Stimulated activated naive CD8-positive, alpha-beta T cell treated with anti-CD3 and anti-CD28 coated beads, Interleukin-15, Interleukin-2, amounts not matched to agents 100 U/mL and 50 U/mL, for 24 hours (primary cell): ENCODE data around the gene DNPH1.
A peak's percentile ranks its signal among the peaks of the same experiment; 100 is the strongest.

Experiments
- ATAC-seq: fragments of 150-1000 bp; cut with Tn5 transposase; one replicate; pipeline ENCODE4 v1.10.0; 2021
- DNase-seq: peaks from one replicate; pipeline ENCODE4 v3.0.0; 2021

The DNPH1 gene

GRCh38 chr6:43263314-43264178, 34.3 kb upstream of the DNPH1 start:
- DNase-seq (peak; percentile 83), ATAC-seq (peak; percentile 85)

- no peak for DNase-seq
- no peak for ATAC-seq
Measured at GRCh38 chr6:43262780-43263313, 33.6 kb upstream of the DNPH1 start.

GRCh38 chr6:43262000-43262779, 32.9 kb upstream of the DNPH1 start:
- DNase-seq: no peak
- ATAC-seq: no peak

GRCh38 chr6:43261198-43261597, 31.9 kb upstream of the DNPH1 start:
- ATAC-seq (no peak), DNase-seq (no peak)

GRCh38 chr6:43260791-43261190, 31.5 kb upstream of the DNPH1 start:
- no peak for ATAC-seq
- DNase-seq: no peak

- ATAC-seq: no peak
Measured at GRCh38 chr6:43258807-43259686, 29.8 kb upstream of the DNPH1 start.

GRCh38 chr6:43258180-43258579, 28.9 kb upstream of the DNPH1 start:
- no peak for DNase-seq
- ATAC-seq: no peak

More at GRCh38 chr6:43258807-43259686, 29.8 kb upstream of the DNPH1 start:
- DNase-seq: no peak

GRCh38 chr6:43257367-43258145, 28.3 kb upstream of the DNPH1 start:
- ATAC-seq (peak; percentile 59), DNase-seq (peak; percentile 33)

GRCh38 chr6:43256670-43257366, 27.5 kb upstream of the DNPH1 start:
- ATAC-seq (peak; percentile 2), DNase-seq (no peak)

GRCh38 chr6:43255408-43256054, 26.2 kb upstream of the DNPH1 start:
- no peak for ATAC-seq
- no peak for DNase-seq

GRCh38 chr6:43254846-43255245, 25.6 kb upstream of the DNPH1 start:
- ATAC-seq: no peak
- no peak for DNase-seq

GRCh38 chr6:43254138-43254817, 25.0 kb upstream of the DNPH1 start:
- DNase-seq: peak; percentile 37
- peak; percentile 80 for ATAC-seq

GRCh38 chr6:43253401-43253800, 24.1 kb upstream of the DNPH1 start:
- DNase-seq (no peak), ATAC-seq (no peak)

- no peak for ATAC-seq
- DNase-seq: peak; percentile 34
Measured at GRCh38 chr6:43250992-43251373, 21.7 kb upstream of the DNPH1 start.

GRCh38 chr6:43248791-43249190, 19.5 kb upstream of the DNPH1 start:
- ATAC-seq (no peak), DNase-seq (no peak)

- DNase-seq (no peak), ATAC-seq (no peak)
Measured at GRCh38 chr6:43248101-43248500, 18.8 kb upstream of the DNPH1 start.

GRCh38 chr6:43247114-43247999, 18.1 kb upstream of the DNPH1 start:
- DNase-seq: peak; percentile 86
- ATAC-seq: peak; percentile 98
